GM12878 (cell line): ENCODE results near the gene MAML2. TPM values are rescaled to one million over a fixed set of nuclear protein-coding genes. Genes with fewer than 3 reads are reported as not detected.
A peak's percentile ranks its signal among the peaks of the same experiment; 100 is the strongest.
"Not testable (repeated sequence)": the region's sequence is repeated elsewhere in the genome, so short reads cannot be mapped to it uniquely, and the experiment has no call there.

Experiments
- ATAC-seq: fragments of 200-7000 bp; cut with Tn5 transposase; 3 replicates; pipeline ENCODE4 v1.9.1; 2020; ENCODE audit warnings: mild to moderate bottlenecking, moderate library complexity
- BruUV-seq: library from RNA; stranded (reverse); fragments of 400-500 nt; replicated peaks from 2 replicates; lab custom pipeline; 2021; lab: Mats Ljungman, UMichigan
- CTCF ChIA-PET: fragments of 300-600 bp; sonication (Branson Sonifier 250); formaldehyde crosslinking; extraction: SDS; loops from one replicate; lab custom pipeline; 2021; ENCODE audit warnings: inconsistent platforms; lab: Yijun Ruan, JAX
- POLR2A ChIA-PET: fragments of 350-600 bp; formaldehyde crosslinking; extraction: SDS; loops from one replicate; lab custom pipeline; 2021; ENCODE audit warnings: inconsistent platforms; lab: Charles Lee
- RAD21 ChIA-PET: fragments of 300-600 bp; sonication (Branson Sonifier 250); formaldehyde crosslinking; loops from one replicate; lab custom pipeline; 2023; ENCODE audit warnings: antibody characterized with exemption; ENCODE audit not compliant: unreplicated experiment; lab: Charles Lee
- SMC1A ChIA-PET: fragments of 300-600 bp; sonication (Branson Sonifier 250); formaldehyde crosslinking; loops from one replicate; lab custom pipeline; 2023; ENCODE audit not compliant: unreplicated experiment, uncharacterized antibody; lab: Charles Lee
- DNase-seq: peaks from one replicate; pipeline ENCODE4 v3.0.0-alpha.2; 2011; ENCODE audit warnings: low read depth, low spot score
- FAIRE-seq: peaks from 3 replicates; lab custom pipeline; 2011; peaks lifted over from hg19 to GRCh38; lab: Jason Lieb, UNC
- H2AFZ ChIP-seq: 2 replicates; pipeline ENCODE4 v1.6.0; 2011; ENCODE audit warnings: low read depth, low read length, control low read depth; ENCODE audit not compliant: control insufficient read depth
- H3K27ac ChIP-seq: 2 replicates; pipeline ENCODE4 v1.5.1; 2011; ENCODE audit warnings: control low read depth; ENCODE audit not compliant: control insufficient read depth, insufficient read depth
- H3K27me3 ChIP-seq, 2 experiments: replicated peaks in 1 of 2; 2 replicates each; pipeline versions ENCODE4 v1.6.0 to v1.6.1; 2011; ENCODE audit warnings: low read length in 1 of 2; ENCODE audit not compliant: control insufficient read depth in 2 of 2, insufficient read depth in 2 of 2
- H3K36me3 ChIP-seq, 2 experiments: 2 replicates each; pipeline ENCODE4 v1.5.1; 2011; ENCODE audit warnings: low read length in 1 of 2; ENCODE audit not compliant: control insufficient read depth in 2 of 2, insufficient read depth in 2 of 2
- H3K4me1 ChIP-seq: 2 replicates; pipeline ENCODE4 v1.6.1; 2011; ENCODE audit warnings: mild to moderate bottlenecking, low read length, moderate library complexity, mixed read lengths; ENCODE audit not compliant: control insufficient read depth, insufficient read depth
- H3K4me2 ChIP-seq: 2 replicates; pipeline ENCODE4 v1.6.0; 2011; ENCODE audit warnings: control low read depth; ENCODE audit not compliant: control insufficient read depth, insufficient read depth
- H3K4me3 ChIP-seq: fragments of 200-600 bp; sonication (generic); 2 replicates; pipeline ENCODE4 v1.5.1; 2016
- H3K79me2 ChIP-seq: 2 replicates; pipeline ENCODE4 v1.6.0; 2011; ENCODE audit warnings: low read length; ENCODE audit not compliant: control insufficient read depth, insufficient read depth
- H3K9ac ChIP-seq: 2 replicates; pipeline ENCODE4 v1.8.0; 2011; ENCODE audit warnings: low read length, control low read depth, mixed read lengths; ENCODE audit not compliant: control insufficient read depth, insufficient read depth
- H3K9me3 ChIP-seq: replicated peaks from 3 replicates; pipeline ENCODE4 v1.5.1; 2011; ENCODE audit warnings: mild to moderate bottlenecking, low read length; ENCODE audit not compliant: control insufficient read depth, insufficient read depth
- H4K20me1 ChIP-seq: 2 replicates; pipeline ENCODE4 v1.6.0; 2011; ENCODE audit not compliant: control insufficient read depth, insufficient read depth
- BCL11A ChIP-seq: IDR thresholded peaks from 2 replicates; pipeline ENCODE4 v1.6.1; 2011; ENCODE audit warnings: low read depth, low read length
- BHLHE40 ChIP-seq, 2 experiments: fragments of 450-650 bp in 1 of 2; IDR thresholded peaks; 2 replicates each; pipeline ENCODE4 v1.6.1; 2011 to 2017; ENCODE audit warnings: low read depth in 2 of 2, borderline replicate concordance in 1 of 2, improper control_type of control experiment in 1 of 2, low read length in 1 of 2, mild to moderate bottlenecking in 1 of 2
- CBFB ChIP-seq: IDR thresholded peaks from 2 replicates; pipeline ENCODE4 v1.6.1; 2016; ENCODE audit warnings: antibody characterized with exemption, low read depth
- E4F1 ChIP-seq: fragments of 450-650 bp; IDR thresholded peaks from 2 replicates; pipeline ENCODE4 v1.6.1; 2018; ENCODE audit warnings: borderline replicate concordance, mild to moderate bottlenecking; ENCODE audit not compliant: partially characterized antibody
- LARP7 ChIP-seq: fragments of 450-650 bp; IDR thresholded peaks from 2 replicates; pipeline ENCODE4 v1.6.1; 2017; ENCODE audit warnings: mild to moderate bottlenecking
- NR2C2 ChIP-seq: IDR thresholded peaks from 2 replicates; pipeline ENCODE4 v1.6.1; 2011; ENCODE audit warnings: borderline replicate concordance, low read depth; ENCODE audit not compliant: control insufficient read depth, insufficient read length
- SPI1 ChIP-seq: IDR thresholded peaks from 2 replicates; pipeline ENCODE4 v1.6.1; 2011; ENCODE audit warnings: low read depth, mild to moderate bottlenecking, low read length, moderate library complexity, borderline replicate concordance; ENCODE audit not compliant: insufficient read depth
- STAT1 ChIP-seq: fragments of 450-650 bp; conservative IDR thresholded peaks from 2 replicates; pipeline ENCODE4 v1.6.1; 2014; ENCODE audit warnings: antibody characterized with exemption, mild to moderate bottlenecking
- ZNF217 ChIP-seq: fragments of 450-650 bp; IDR thresholded peaks from 2 replicates; pipeline ENCODE4 v1.6.1; 2017; ENCODE audit warnings: antibody characterized with exemption, mild to moderate bottlenecking
- WGBS: methylation state at CpG from one replicate; pipeline ENCODE4 v1.1.6; 2016; ENCODE audit warnings: low lambda C conversion rate; ENCODE audit not compliant: insufficient replicate concordance, insufficient coverage; ENCODE audit errors: missing lambda C conversion rate; 5-methylcytosine and 5-hydroxymethylcytosine counted together
- in situ Hi-C: fragments of 300-500 bp; cut with MboI; formaldehyde crosslinking; loops from 9 replicates; pipeline ENCODE4 v1.14.3; 2018; ENCODE audit warnings: mixed read lengths
- intact Hi-C: fragments of 100-400 bp; cut with micrococcal nuclease; formaldehyde crosslinking; loops from one replicate; pipeline ENCODE4 v1.14.2; 2022; ENCODE audit not compliant: unreplicated experiment
- polyA plus RNA-seq, 11 experiments: library from polyadenylated mRNA; depleted of rRNA in 4 of 11; unstranded in 6 of 11; stranded (reverse) in 5 of 11; fragments of >200 nt; fragmentation: Nextera tagmentation in 4 of 11; fragmentation: Illumina TruSeq in 1 of 11; extraction: Ambion mirVana in 4 of 11; extraction: Trizol in 1 of 11; gene quantifications; 1 replicate in 1 of 11; 2 replicates in 10 of 11; pipeline versions ENCODE4 v1.2.1 to v1.2.3, GENCODE V29; 2011 to 2016; ENCODE audit warnings: inconsistent platforms in 2 of 11, missing spikeins in 2 of 11, low read depth in 1 of 11
- total RNA-seq, 4 experiments: library from RNA; depleted of rRNA in 3 of 4; stranded (reverse); fragments of >200 nt in 3 of 4; fragmentation: Illumina TruSeq in 1 of 4; extraction: Trizol in 1 of 4; gene quantifications; 2 replicates each; pipeline versions ENCODE4 v1.2.1 to v1.2.3, GENCODE V29; 2013 to 2021

Gene MAML2
- total and polyA plus RNA-seq, 10 of the 15 experiments (the other 5 are each of a cell fraction or from before 2014, with no cell fraction given) = 2.5 to 15.1 (median 12.0) TPM

- WGBS = 61% methylated on average over 4 of the region's 4 CpGs
- H3K4me2 ChIP-seq = peak overlapping the region; percentile 94
- ChIA-PET RAD21 (interaction anchor here (0.7 to 2.4 kb wide), 3 partner anchors 67 to 121 kb away, joined by 3 to 12 read pairs (median 3); partner anchors contain the start of gene MAML2), SMC1A (interaction anchor here (1.5 to 3.1 kb wide), 8 partner anchors 10 to 84 kb away, joined by 4 to 24 read pairs (median 8); partner anchors contain the start of gene MAML2), CTCF (interaction anchor here (1.3 kb wide), 1 partner anchor 13 kb away, joined by 3 read pairs; no protein-coding TSS in a partner anchor), POLR2A (interaction anchor here (1.1 to 4.5 kb wide), 3 partner anchors 10 to 71 kb away, joined by 3 to 13 read pairs (median 5); no protein-coding TSS in a partner anchor)
- H3K4me3 ChIP-seq, DNase-seq, ATAC-seq, BruUV-seq, H4K20me1 ChIP-seq, in situ Hi-C loops, FAIRE-seq, H2AFZ ChIP-seq, H3K27me3 ChIP-seq, H3K36me3 ChIP-seq, H3K9ac ChIP-seq: not testable (repeated sequence)
- peaks cover 22% of the 10 kb centered on the region for H3K9me3 ChIP-seq
- H3K4me1 ChIP-seq = peaks cover 28% of the 10 kb centered on the region
- H3K27ac ChIP-seq = peak overlapping the region; percentile 73
- intact Hi-C loops = loop anchor here (5.0 kb wide), 1 partner anchor 216 kb away; no protein-coding TSS in a partner anchor
- H3K79me2 ChIP-seq = peaks cover 39% of the 10 kb centered on the region
- TF ChIP-seq BHLHE40 (IDR thresholded peaks at IDR 0.05; ENCODE audit: borderline replicate concordance in 1 of 2, low read depth in 2 of 2, low read length in 1 of 2) = peak in 1 of 2 experiments; percentile 8; a peak in 1 of 4 replicates
These were observed 74.5 kb downstream of the MAML2 start for GRCh38 chr11:96268527-96268926.

- H3K27ac ChIP-seq = peak overlapping the region; percentile 73
- no peak overlapping the region; the same call in 1 of the 2 replicates for H2AFZ ChIP-seq
- ChIA-PET CTCF (interaction anchor here (0.8 to 1.9 kb wide), 10 partner anchors 9 to 76 kb away, joined by 3 to 12 read pairs (median 3); partner anchors contain the start of gene MAML2), RAD21 (interaction anchor here (0.7 to 4.4 kb wide), 15 partner anchors 8 to 215 kb away, joined by 3 to 55 read pairs (median 5); partner anchors contain the start of gene MAML2), POLR2A (interaction anchor here (0.9 to 4.5 kb wide), 5 partner anchors 11 to 78 kb away, joined by 3 to 13 read pairs (median 6); partner anchors contain the start of gene MAML2), SMC1A (interaction anchor here (0.7 to 6.1 kb wide), 18 partner anchors 9 to 216 kb away, joined by 3 to 57 read pairs (median 3); partner anchors contain the start of gene MAML2)
- ATAC-seq = peak; percentile 97
- no peak overlapping the region for H3K4me3 ChIP-seq
- peaks cover 34% of the 10 kb centered on the region for H3K79me2 ChIP-seq
- peak; percentile 98 for FAIRE-seq
- in situ Hi-C loops = no loop called here
- intact Hi-C loops = loop anchor here (1.0 to 5.0 kb wide), 3 partner anchors 26 to 215 kb away; no protein-coding TSS in a partner anchor
- H3K9ac ChIP-seq = peak overlapping the region; percentile 41
- H3K4me2 ChIP-seq = peak overlapping the region; percentile 94
- peak; percentile 95 for DNase-seq
- no TSS peak for BruUV-seq
- H3K9me3 ChIP-seq = peaks cover 18% of the 10 kb centered on the region
- peaks cover 0 to 2% of the 10 kb centered on the region in 2 experiments; a peak in 1 of 4 replicates for H3K36me3 ChIP-seq
- no peaks in the 10 kb centered on the region for H4K20me1 ChIP-seq
- H3K4me1 ChIP-seq = peaks cover 21% of the 10 kb centered on the region
- no peaks in the 10 kb centered on the region for H3K27me3 ChIP-seq
- 0% methylated on average over 2 of the region's 2 CpGs for WGBS
- TF ChIP-seq BCL11A = peak; percentile 73; the same call in 1 of the 2 replicates
- TF ChIP-seq LARP7 = no peak
- TF ChIP-seq SPI1 = no peak
- no peak for TF ChIP-seq E4F1
- TF ChIP-seq NR2C2 = no peak
- TF ChIP-seq ZNF217 = peak; percentile 21; the same call in 1 of the 2 replicates
- peak; percentile 36; the same call in 1 of the 2 replicates for TF ChIP-seq CBFB
- no peak for TF ChIP-seq STAT1
These were observed 75.4 kb downstream of the MAML2 start for GRCh38 chr11:96267496-96268032.
